Measurements from ENCODE around the gene A2M. TPM values are rescaled to one million over a fixed set of nuclear protein-coding genes. Genes with fewer than 3 reads are reported as not detected.

A2M gene
- total RNA-seq, 4 donors from 2014 or later, result 316 to 600 (median 331) TPM

DNA sequence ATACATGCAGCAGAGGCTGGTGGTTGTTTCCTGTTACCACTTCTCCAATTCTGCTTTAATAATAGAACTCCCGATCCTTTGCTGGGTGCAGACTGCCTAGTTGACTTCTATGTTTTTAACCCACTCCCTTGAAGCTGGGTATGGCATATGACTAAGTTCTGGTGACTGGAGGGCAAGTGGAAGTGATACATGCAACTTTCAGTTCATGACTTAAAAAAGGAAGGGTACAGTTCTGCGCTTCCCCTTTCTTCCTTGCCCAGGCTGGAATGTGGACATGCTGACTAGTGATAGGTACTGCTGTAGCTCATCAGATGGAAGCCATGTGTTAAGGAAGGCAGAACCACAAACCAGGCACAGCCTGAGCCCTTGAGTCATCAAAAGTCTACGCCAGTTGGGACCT, 2.4 kb upstream of the A2M start:
- TF ChIP-seq, protein P1, sequence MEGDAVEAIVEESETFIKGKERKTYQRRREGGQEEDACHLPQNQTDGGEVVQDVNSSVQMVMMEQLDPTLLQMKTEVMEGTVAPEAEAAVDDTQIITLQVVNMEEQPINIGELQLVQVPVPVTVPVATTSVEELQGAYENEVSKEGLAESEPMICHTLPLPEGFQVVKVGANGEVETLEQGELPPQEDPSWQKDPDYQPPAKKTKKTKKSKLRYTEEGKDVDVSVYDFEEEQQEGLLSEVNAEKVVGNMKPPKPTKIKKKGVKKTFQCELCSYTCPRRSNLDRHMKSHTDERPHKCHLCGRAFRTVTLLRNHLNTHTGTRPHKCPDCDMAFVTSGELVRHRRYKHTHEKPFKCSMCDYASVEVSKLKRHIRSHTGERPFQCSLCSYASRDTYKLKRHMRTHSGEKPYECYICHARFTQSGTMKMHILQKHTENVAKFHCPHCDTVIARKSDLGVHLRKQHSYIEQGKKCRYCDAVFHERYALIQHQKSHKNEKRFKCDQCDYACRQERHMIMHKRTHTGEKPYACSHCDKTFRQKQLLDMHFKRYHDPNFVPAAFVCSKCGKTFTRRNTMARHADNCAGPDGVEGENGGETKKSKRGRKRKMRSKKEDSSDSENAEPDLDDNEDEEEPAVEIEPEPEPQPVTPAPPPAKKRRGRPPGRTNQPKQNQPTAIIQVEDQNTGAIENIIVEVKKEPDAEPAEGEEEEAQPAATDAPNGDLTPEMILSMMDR (IDR thresholded peaks at IDR 0.05; ENCODE audit: low read depth), result no peak

DNA sequence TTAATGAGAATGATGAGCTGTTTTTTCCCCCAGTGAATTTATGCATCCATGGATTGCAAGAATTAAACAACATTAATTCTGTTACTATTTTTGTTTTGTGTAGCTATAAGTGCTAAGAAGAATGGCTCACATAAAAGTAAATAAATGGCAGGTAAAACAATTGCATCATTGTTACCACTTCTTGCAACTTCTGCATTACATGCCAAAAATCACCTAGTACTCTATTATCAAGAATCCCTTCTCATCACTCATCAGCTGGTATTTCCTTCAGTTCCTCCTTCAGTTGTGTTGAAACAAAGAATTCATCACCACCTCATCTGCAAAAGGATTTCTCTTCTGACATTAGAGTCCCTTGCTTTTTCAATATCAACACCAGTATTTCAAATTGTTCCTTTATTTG, 773 bp downstream of the A2M start:
- TF ChIP-seq, protein P1 (IDR thresholded peaks at IDR 0.05; ENCODE audit: low read depth), result no peak

DNA sequence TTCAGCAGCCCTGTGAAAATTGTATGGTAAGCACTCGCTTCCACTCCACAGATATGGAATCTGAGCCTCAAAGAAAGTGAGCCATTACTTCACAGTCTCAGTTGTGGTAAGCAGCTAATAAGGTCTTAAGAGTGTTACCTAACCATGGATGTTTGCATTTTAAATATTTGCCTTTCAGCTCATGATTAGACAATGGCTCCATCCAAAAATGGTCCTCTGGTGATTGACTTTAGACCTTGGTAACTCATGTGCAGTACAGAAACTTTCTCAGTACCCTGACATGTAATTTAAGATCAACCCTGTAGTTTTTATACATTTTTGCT, 1.8 kb downstream of the A2M start:
- TF ChIP-seq, protein P1 (IDR thresholded peaks at IDR 0.05; ENCODE audit: low read depth), result no peak

DNA sequence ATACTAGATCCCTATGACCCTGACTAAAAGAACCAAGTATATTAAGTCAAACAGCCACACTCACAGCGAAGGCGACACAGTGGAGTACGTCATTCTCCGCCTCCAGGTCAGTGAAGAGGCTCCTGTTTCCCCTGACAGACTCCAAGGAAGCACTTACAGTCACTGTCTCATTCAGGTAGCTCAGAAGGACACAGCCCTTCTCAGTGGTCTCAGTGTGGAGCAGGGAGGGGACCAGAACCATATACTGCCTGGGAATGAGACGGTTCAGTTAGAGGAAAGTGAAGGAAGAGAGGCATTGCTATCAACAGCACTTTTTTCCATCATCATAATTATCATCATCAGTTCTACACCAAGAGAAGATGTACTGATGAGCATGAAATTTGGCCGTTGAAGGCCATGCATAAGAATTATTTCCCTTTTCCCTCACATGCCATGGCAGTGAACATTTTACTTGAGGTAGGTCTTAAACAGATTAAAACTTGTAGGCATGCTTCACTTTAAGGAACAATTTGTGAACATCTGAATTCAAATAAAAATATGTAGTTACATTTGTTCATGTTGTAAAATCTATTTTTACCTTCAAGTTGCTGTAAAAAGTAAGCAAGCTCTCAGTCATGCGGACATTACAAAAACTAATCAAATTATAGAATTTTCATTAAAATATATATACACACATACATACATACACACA, 2.3 kb downstream of the A2M start:
- TF ChIP-seq, protein P1 (IDR thresholded peaks at IDR 0.05; ENCODE audit: low read depth), result no peak

DNA sequence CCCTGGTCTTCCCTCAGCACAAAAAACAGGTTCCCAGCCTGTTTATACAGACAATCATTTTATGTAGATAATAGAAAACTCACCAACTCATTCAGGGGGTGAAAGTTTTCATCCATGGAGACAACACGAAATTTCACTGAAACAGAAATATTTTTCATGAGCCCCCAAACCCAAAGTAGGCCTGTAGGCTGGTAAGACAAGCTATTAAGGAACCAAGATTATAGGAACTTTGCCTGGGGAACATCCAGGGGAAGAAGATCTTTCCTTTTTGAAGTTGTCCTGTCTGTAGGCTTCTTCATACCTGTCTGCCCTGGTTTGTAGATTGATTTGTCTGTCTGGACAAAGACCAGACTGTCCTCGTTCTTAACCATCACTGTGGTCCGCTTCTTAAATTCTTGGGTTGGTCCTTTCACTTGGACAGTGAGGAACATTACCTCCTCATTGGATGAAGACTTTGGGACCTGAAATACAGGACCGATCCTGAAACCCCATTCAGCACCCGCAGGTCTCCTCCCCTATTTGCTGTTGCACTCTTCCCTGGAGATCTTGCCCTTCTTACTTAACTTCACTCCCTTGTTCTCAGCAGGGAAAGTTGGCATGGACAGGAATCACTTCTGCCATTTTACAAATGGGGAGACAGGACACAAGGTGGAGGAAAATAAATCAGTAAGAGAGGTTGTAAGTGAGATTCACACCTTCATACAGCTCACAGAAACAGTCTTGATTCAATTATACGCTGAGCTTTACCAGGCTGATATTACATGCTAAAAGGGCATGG, 3.5 kb downstream of the A2M start:
- TF ChIP-seq, protein P1 (IDR thresholded peaks at IDR 0.05; ENCODE audit: low read depth), result no peak

DNA sequence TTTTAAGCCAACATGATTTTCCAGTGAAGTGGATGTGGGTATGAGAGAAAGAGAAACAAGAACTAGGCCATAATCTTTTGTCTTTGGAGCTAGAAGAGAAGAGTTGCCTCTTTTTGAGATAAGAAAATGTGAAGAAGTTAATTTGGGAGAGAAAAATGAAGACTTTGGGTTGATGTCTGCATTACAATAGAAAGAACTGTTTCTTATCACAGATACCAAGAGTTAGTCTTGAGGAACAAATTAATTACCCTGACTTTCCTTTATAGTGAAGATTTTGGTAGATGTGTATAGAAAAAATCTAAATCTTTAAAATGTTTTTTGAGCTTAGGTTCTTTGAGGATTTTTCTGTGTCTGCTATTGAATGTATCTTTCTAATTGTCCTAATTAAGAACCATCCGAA, 4.2 kb downstream of the A2M start:
- TF ChIP-seq, protein P1 (IDR thresholded peaks at IDR 0.05; ENCODE audit: low read depth), result no peak

DNA sequence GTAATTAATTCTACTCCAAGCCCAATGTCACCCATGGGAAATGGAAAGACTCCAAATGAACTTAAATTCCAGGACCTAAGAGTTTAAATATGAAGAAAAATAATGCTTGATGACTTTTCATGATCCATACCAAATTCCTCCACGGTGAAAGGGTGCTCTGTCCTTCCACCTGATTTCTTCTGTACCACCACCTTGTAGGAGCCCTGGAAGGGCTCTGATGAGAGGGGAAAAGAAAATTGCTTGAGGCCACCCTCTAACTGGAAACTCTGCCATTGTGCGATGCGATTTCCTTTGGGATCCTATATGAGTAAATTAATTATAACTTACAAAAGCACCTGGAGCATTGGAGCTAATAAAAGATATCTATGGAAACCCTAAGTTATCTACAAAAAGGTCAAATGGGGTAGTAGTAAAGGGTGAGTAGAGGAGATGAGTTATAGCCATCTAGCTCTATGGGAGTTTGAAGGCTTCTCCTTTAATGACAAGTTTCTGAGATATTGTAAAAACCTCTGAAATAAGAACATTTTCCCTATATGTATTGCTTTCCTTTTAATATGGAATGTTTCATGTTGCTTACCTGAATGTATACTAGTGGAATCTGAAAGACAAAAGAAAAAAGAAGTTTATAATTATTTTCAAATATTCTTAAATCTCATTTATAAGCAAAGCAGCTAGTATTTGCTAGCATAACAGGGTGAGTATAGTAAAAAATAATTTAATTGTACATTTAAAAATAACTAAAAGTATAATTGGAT, 5.8 kb downstream of the A2M start:
- TF ChIP-seq, protein P1 (IDR thresholded peaks at IDR 0.05; ENCODE audit: low read depth), result no peak
